CD14-positive monocyte (primary cell): ENCODE measurements around the gene CALML5. TPM values are rescaled to one million over a fixed set of nuclear protein-coding genes. Genes with fewer than 3 reads are reported as not detected.

Source experiments
- DNase-seq, 3 donors: peaks; one replicate each; pipeline ENCODE4 v3.0.0-alpha.2; 2011 to 2022
- H2AFZ ChIP-seq: 2 replicates; pipeline ENCODE4 v1.6.0; 2012; ENCODE audit warnings: mild to moderate bottlenecking, low read depth, low read length, inconsistent platforms; ENCODE audit not compliant: insufficient read depth, poor library complexity, severe bottlenecking
- H3K27ac ChIP-seq, 2 donors: 1 replicate in 1 of 2; 2 replicates in 1 of 2; pipeline ENCODE4 v1.5.1; 2012 to 2013; ENCODE audit warnings: low read length in 2 of 2, control low read depth in 1 of 2, inconsistent platforms in 1 of 2, low read depth in 1 of 2, mild to moderate bottlenecking in 1 of 2
- H3K27me3 ChIP-seq, 2 donors: one replicate each; pipeline versions ENCODE4 v1.6.0 to v1.6.1; 2011 to 2013; ENCODE audit warnings: low read length in 2 of 2; ENCODE audit not compliant: control insufficient read depth in 2 of 2, insufficient read depth in 2 of 2
- H3K36me3 ChIP-seq, 2 donors: replicated peaks in 1 of 2; 1 replicate in 1 of 2; 2 replicates in 1 of 2; pipeline versions ENCODE4 v1.5.1 to v1.6.1; 2012 to 2013; ENCODE audit warnings: low read length in 2 of 2, control low read depth in 1 of 2, inconsistent platforms in 1 of 2, mild to moderate bottlenecking in 1 of 2; ENCODE audit not compliant: insufficient read depth in 2 of 2, control insufficient read depth in 1 of 2
- H3K4me1 ChIP-seq, 2 donors: 1 replicate in 1 of 2; 2 replicates in 1 of 2; pipeline versions ENCODE4 v1.5.1 to v1.6.1; 2012 to 2013; ENCODE audit warnings: low read length in 2 of 2, control low read depth in 1 of 2, inconsistent platforms in 1 of 2, mild to moderate bottlenecking in 1 of 2, moderate library complexity in 1 of 2; ENCODE audit not compliant: insufficient read depth in 2 of 2, control insufficient read depth in 1 of 2
- H3K4me2 ChIP-seq: replicated peaks from 2 replicates; pipeline ENCODE3; 2012; ENCODE audit warnings: low read length, moderate library complexity, mild to moderate bottlenecking; ENCODE audit not compliant: poor library complexity, severe bottlenecking; ENCODE audit errors: extremely low read depth
- H3K4me3 ChIP-seq, 3 experiments: fragments of 200-600 bp in 1 of 3; sonication (generic) in 1 of 3; replicated peaks in 1 of 3; 1 replicate in 2 of 3; 2 replicates in 1 of 3; pipeline ENCODE4 v1.5.1; 2011 to 2013; ENCODE audit warnings: low read length in 3 of 3, mild to moderate bottlenecking in 3 of 3, control low read depth in 2 of 3, low read depth in 2 of 3, inconsistent platforms in 1 of 3, moderate library complexity in 1 of 3
- H3K79me2 ChIP-seq: 2 replicates; pipeline ENCODE4 v1.6.0; 2012; ENCODE audit warnings: mild to moderate bottlenecking, control low read depth, inconsistent platforms, low read length, moderate library complexity; ENCODE audit not compliant: insufficient read depth
- H3K9ac ChIP-seq: 2 replicates; pipeline ENCODE4 v1.6.0; 2017; ENCODE audit warnings: low read length, mild to moderate bottlenecking; ENCODE audit not compliant: insufficient read depth, poor library complexity, severe bottlenecking
- H3K9me3 ChIP-seq, 2 donors: replicated peaks in 1 of 2; 1 replicate in 1 of 2; 2 replicates in 1 of 2; pipeline versions ENCODE4 v1.5.1 to v1.6.1; 2012 to 2013; ENCODE audit warnings: low read length in 2 of 2, control low read depth in 1 of 2; ENCODE audit not compliant: control insufficient read depth in 1 of 2, insufficient read depth in 1 of 2
- H4K20me1 ChIP-seq: 2 replicates; pipeline ENCODE4 v1.6.0; 2012; ENCODE audit warnings: mild to moderate bottlenecking, low read length, control low read depth, moderate library complexity; ENCODE audit not compliant: insufficient read depth
- H3K27ac Mint-ChIP-seq, 7 donors: one replicate each; pipeline ENCODE4 v1.8.0; 2020; ENCODE audit warnings: mild to moderate bottlenecking in 7 of 7, mixed read lengths in 7 of 7, moderate library complexity in 6 of 7, inconsistent platforms in 2 of 7
- H3K27me3 Mint-ChIP-seq, 3 donors: one replicate each; pipeline ENCODE4 v1.8.0; 2021 to 2022; ENCODE audit warnings: low read depth in 3 of 3, mild to moderate bottlenecking in 3 of 3, mixed read lengths in 3 of 3, moderate library complexity in 3 of 3, inconsistent platforms in 1 of 3
- H3K36me3 Mint-ChIP-seq, 2 donors: one replicate each; pipeline ENCODE4 v1.8.0; 2020; ENCODE audit warnings: mixed read lengths in 2 of 2, inconsistent platforms in 1 of 2, mild to moderate bottlenecking in 1 of 2
- H3K4me1 Mint-ChIP-seq: one replicate; pipeline ENCODE4 v1.8.0; 2020; ENCODE audit warnings: mild to moderate bottlenecking, mixed read lengths
- H3K4me3 Mint-ChIP-seq, 2 donors: one replicate each; pipeline ENCODE4 v1.8.0; 2020; ENCODE audit warnings: mild to moderate bottlenecking in 2 of 2, mixed read lengths in 2 of 2, moderate library complexity in 1 of 2
- H3K9me3 Mint-ChIP-seq, 7 donors: one replicate each; pipeline ENCODE4 v1.8.0; 2020 to 2022; ENCODE audit warnings: mixed read lengths in 7 of 7, mild to moderate bottlenecking in 6 of 7, moderate library complexity in 6 of 7, inconsistent platforms in 2 of 7
- WGBS: methylation state at CpG from one replicate; pipeline ENCODE4 v1.1.5; 2013; ENCODE audit warnings: missing lambda C conversion rate; ENCODE audit not compliant: insufficient coverage; 5-methylcytosine and 5-hydroxymethylcytosine counted together
- intact Hi-C, 2 donors: fragments of 100-400 bp; cut with micrococcal nuclease; formaldehyde crosslinking; loops; one replicate each; pipeline versions ENCODE4 v1.15.0 to v1.15.1; 2023
- polyA plus RNA-seq, 3 donors: library from polyadenylated mRNA; depleted of rRNA in 1 of 3; unstranded in 2 of 3; stranded (reverse) in 1 of 3; fragments of 300-500 nt in 2 of 3; fragments of >200 nt in 1 of 3; fragmentation: Illumina TruSeq in 2 of 3; gene quantifications; 1 replicate in 2 of 3; 2 replicates in 1 of 3; pipeline ENCODE4 v1.2.3, GENCODE V29; 2012 to 2021
- TF ChIP-seq, protein P1 (sequence below): fragments of 200-600 bp; IDR thresholded peaks from one replicate; pipeline ENCODE4 v1.8.0; 2022; ENCODE audit warnings: antibody characterized with exemption, mild to moderate bottlenecking

Gene CALML5
- polyA plus RNA-seq, 3 donors: not detected

DNA sequence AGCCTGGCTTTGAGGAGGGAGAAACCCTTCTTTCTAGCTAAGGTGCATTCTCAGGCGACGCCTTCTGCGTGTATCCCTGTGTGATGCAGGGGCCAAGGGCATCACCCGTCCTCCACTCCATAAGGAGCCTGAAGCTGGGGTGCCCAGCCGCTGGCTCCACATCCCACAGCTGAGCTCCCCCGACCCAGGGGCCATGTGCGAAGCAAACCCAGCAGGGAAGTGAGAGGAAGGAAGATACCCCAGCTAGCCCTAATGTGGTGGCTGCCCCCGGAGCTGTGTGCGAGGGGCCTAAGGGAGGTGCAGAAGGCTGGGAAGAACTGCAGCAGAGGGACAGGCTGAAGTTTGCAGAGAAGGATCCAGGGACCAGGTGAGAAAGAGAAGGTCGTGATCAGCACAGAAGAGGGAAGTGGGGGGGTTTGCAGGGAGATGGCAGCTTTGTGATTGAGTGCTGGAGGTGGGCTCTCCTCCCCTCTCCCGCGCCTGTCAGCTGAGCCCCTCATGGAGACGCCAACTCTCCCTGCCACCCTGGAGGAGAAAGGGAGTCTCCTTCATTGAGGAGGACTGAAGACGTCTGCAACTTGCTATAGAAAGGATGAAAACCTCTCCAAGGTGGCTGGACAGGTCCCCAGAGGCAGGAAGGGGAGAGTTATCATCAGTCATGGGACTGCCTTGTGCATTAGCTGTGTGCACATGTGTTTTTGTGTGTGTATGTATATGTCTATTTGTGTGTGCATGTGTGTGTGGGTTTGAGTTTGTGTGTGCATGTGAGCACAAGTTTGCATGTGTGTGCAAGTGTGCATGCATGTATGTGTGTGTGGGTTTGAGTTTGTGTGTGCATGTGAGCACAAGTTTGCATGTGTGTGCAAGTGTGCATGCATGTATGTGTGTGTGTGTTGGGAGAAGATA lies 3.5 kb upstream of the CALML5 start:
- no peaks in the 10 kb centered on the region for H4K20me1 ChIP-seq
- H2AFZ ChIP-seq: no peak overlapping the region
- no peak overlapping the region for H3K27ac Mint-ChIP-seq
- no peaks in the 10 kb centered on the region for H3K9me3 ChIP-seq
- no peaks in the 10 kb centered on the region for H3K79me2 ChIP-seq
- intact Hi-C loops: no loop called here
- no peaks in the 10 kb centered on the region for H3K36me3 Mint-ChIP-seq
- no peak overlapping the region for H3K27ac ChIP-seq
- H3K36me3 ChIP-seq: no peaks in the 10 kb centered on the region
- no peak overlapping the region for H3K4me3 ChIP-seq
- H3K9ac ChIP-seq: no peak overlapping the region
- H3K4me2 ChIP-seq: no peak overlapping the region
- DNase-seq: no peak
- peaks cover 3% of the 10 kb centered on the region in 3 donors for H3K27me3 Mint-ChIP-seq
- no peaks in the 10 kb centered on the region for H3K27me3 ChIP-seq
- H3K4me1 Mint-ChIP-seq: no peaks in the 10 kb centered on the region
- 85% methylated on average over 5 of the region's 14 CpGs for WGBS
- TF ChIP-seq, protein P1, sequence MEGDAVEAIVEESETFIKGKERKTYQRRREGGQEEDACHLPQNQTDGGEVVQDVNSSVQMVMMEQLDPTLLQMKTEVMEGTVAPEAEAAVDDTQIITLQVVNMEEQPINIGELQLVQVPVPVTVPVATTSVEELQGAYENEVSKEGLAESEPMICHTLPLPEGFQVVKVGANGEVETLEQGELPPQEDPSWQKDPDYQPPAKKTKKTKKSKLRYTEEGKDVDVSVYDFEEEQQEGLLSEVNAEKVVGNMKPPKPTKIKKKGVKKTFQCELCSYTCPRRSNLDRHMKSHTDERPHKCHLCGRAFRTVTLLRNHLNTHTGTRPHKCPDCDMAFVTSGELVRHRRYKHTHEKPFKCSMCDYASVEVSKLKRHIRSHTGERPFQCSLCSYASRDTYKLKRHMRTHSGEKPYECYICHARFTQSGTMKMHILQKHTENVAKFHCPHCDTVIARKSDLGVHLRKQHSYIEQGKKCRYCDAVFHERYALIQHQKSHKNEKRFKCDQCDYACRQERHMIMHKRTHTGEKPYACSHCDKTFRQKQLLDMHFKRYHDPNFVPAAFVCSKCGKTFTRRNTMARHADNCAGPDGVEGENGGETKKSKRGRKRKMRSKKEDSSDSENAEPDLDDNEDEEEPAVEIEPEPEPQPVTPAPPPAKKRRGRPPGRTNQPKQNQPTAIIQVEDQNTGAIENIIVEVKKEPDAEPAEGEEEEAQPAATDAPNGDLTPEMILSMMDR: no peak
- no peaks in the 10 kb centered on the region for H3K4me1 ChIP-seq
- H3K9me3 Mint-ChIP-seq: no peaks in the 10 kb centered on the region
- H3K4me3 Mint-ChIP-seq: no peak overlapping the region

DNA sequence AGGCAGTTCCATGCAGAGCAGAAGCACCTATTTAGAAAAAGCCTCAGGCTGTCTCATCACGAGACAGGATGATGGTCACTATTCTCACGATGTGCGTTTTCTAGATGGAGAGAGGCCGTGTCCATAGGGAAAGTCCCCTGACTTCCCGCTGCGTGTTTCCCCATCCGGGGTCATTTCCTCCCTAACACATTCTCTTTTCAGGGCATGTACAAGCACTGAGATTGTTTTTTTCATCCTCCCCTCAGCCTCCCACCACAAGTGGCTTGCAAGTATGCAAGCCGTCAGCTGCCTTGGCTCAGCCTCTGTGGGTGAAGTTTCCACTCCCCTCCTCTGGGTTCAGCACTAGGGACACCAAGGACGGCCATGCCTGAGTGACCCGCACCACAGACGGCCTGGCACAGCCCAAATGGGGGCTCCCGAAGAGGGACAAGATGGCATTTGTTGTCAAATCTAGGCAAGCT lies 2.7 kb upstream of the CALML5 start:
- H3K9me3 ChIP-seq: no peaks in the 10 kb centered on the region
- no peak overlapping the region for H3K27ac ChIP-seq
- H4K20me1 ChIP-seq: no peaks in the 10 kb centered on the region
- H3K27me3 ChIP-seq: no peaks in the 10 kb centered on the region
- 83% methylated on average over 12 of the region's 12 CpGs for WGBS
- Mint-ChIP-seq H3K36me3 (no peaks in the 10 kb centered on the region), H3K9me3 (no peaks in the 10 kb centered on the region), H3K27ac (no peak overlapping the region), H3K4me3 (no peak overlapping the region), H3K27me3 (peaks cover 0 to 3% (median 3%) of the 10 kb centered on the region in 3 donors), H3K4me1 (no peaks in the 10 kb centered on the region)
- intact Hi-C loops: no loop called here
- H3K79me2 ChIP-seq: no peaks in the 10 kb centered on the region
- TF ChIP-seq, protein P1: no peak
- H3K36me3 ChIP-seq: no peaks in the 10 kb centered on the region
- no peak overlapping the region for H2AFZ ChIP-seq
- no peak for DNase-seq
- no peaks in the 10 kb centered on the region for H3K4me1 ChIP-seq
- H3K9ac ChIP-seq: no peak overlapping the region
- H3K4me2 ChIP-seq: no peak overlapping the region
- H3K4me3 ChIP-seq: no peak overlapping the region
